ENCODE data around the gene ANKFN1.

- TF ChIP-seq CTCF (IDR thresholded peaks at IDR 0.05): no peak
- no peak for TF ChIP-seq POLR2A (IDR thresholded peaks at IDR 0.05)
Observed at GRCh38 chr17:56351675-56352074, 198.4 kb downstream of the ANKFN1 start.
